Measurements from ENCODE around the gene ARHGEF38.
"Not testable (repeated sequence)": the region's sequence is repeated elsewhere in the genome, so short reads cannot be mapped to it uniquely, and the experiment has no call there.

The ARHGEF38 gene

DNA sequence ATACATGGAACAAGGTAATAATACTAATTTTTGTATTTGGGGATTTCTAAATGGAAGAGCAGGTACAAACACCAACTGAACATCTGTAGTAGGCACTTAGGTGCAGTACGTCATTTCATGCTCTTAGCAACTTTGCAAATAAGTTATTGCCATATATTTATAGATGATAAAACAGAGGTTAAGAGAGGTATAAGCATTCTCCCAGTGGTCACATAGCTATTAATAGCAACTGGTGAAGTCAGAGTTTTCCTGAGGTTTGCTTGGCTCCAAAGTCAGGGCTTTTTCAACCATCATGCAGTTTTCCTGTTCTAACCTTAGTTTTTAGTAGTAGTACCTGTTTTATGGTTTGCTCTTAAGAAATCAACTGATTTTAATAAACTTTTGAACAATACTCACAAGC, 10.9 kb downstream of the ARHGEF38 start:
- no peak for DNase-seq

- no peak for DNase-seq
Measured at GRCh38 chr4:105568584-105568983, 16.2 kb downstream of the ARHGEF38 start.

- DNase-seq: no peak
Measured at GRCh38 chr4:105569057-105569865, 16.8 kb downstream of the ARHGEF38 start.

DNA sequence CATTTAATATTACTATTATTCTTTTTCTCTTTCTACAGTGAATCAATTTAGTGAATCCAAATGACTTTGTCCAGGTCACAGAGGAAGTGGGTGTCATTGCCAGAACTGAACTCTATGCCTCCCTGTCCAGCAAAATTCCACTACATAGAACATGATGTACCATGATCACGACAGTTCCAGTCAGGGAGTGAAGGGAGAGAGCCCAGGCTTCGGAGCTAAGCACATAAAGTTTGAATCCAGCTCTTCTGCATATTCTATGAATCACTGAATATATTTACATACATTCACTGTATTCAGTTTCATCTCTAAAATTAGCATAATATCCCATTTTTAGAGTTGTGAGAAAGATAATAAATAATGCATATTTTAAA, 17.4 kb downstream of the ARHGEF38 start:
- no peak for DNase-seq

DNA sequence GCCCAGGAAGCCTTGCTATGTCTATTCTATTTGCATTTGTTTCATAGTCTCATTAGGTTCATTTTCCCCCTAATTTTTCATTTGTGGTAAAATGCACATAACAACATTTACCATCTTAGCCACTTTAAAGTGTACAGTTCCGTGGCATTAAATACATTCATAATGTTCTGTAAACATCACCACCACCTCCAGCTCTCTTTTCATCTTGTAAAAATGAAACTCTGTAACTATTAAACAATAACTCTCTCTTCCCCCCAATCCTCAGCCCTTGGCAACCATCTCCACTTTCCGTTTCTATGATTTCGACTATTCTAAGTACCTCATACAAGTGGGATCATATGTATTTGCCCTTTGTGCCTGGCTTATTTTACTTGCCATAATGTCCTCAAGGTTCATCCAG, 19.9 kb downstream of the ARHGEF38 start:
- DNase-seq: no peak

DNA sequence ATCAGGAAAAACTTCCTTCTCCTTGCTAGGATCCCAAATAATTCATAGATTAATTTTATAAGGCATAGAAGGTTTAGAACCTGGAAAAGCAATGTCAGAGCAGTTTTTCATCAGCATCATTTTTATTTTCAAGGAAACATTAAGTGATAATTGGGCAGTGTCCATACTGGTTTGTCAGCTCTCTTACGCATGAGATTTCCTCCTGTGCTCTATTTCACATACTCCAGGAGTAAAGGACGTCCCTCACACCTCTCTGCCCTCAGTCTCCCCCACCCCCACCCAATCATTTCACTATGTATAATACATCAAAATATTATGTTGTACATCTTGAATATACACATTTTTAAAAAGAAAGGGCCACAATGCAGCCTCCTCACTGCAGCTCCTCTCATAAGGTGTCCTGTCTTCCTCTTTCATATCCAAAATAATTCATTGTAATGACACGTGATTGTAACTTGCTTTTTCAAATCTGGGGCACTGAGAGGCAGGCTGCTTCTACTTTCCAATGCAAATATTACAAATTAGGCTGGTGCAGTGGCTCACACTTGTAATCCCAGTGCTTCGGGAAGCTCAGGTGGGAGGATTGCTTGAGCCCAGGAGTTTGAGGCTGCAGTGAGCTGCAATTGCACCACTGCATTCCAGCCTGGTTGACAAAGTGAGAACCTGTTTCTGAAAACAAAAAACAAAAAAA, 34.4 kb downstream of the ARHGEF38 start:
- DNase-seq: no peak

DNA sequence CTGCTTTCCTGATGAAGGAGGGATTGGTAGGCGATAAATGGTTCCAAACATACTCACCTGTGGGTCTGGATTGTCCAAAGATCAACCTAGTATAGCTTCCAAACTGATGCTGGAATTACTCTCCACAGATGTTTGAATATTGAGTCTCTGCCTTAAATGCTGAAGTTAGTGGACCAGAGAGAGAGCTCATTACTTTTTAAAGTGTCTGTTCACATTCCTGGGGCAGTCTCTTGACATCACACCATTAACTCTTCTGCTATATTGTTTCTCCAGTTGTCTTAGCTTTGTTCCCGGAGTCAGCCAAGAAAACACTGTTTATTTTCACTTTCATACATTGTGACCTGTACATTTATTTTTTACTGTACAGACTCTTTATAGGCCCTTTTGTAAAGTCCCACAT, 35.4 kb downstream of the ARHGEF38 start:
- DNase-seq: no peak

DNA sequence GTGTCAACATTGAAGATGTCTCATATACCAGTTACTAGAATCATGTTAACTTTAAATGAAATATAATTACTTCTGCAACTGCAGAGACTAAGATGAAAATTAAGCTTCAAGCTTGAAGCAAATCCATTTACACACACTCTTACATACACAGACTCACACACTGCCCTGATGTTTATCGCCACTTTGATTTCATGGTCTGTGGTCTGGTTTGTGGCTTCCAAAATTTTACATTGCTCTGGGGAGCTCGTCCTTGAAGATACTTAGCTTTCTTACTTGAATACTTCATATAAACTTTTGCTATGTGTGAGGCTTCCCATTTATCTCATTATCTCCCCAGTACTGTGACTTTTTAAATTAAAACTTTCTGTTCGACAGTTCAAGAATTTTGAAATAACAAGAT, 35.8 kb downstream of the ARHGEF38 start:
- no peak for DNase-seq

DNA sequence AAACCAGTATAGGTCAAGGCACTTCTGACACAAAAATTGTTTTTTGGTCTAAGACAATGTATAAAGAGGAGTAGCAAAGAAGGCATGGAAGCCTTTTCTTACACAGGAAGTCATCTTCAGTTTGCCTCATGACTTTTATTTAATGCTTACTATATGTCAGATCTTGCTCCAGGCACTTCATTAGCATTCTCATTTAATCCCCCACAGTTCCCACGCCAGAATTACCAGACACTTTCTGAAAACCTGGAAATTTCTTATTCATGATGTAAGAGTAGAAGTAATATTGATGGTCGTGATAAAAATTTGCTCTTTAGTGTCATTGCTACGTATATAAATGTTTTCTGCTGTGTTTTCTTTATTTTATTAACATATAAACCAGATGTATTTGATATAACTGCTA, 39.2 kb downstream of the ARHGEF38 start:
- no peak for DNase-seq

- DNase-seq: no peak
Measured at GRCh38 chr4:105594099-105595010, 41.9 kb downstream of the ARHGEF38 start.

- DNase-seq: no peak
Measured at GRCh38 chr4:105596684-105597083, 44.3 kb downstream of the ARHGEF38 start.

- DNase-seq: no peak
Measured at GRCh38 chr4:105598052-105598451, 45.6 kb downstream of the ARHGEF38 start.

DNA sequence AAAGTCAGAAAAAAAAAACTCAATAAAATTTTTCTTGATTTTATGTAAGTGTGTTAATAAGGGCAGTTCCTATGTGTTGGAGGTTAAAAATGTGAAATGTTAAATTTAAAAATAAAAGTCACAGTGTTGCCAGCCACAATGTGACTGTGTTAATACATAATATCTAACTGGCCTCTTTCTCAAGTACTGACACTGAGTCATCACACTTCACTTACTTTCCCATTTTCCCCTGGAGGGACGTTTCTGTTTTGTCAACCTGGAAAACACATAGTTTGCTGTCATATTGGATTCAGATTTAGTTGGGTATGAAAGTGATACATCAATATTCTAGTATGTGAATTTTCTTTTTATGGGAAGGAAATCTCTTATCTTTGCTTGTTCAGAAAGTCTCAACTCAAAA, 46.4 kb downstream of the ARHGEF38 start:
- no peak for DNase-seq

DNA sequence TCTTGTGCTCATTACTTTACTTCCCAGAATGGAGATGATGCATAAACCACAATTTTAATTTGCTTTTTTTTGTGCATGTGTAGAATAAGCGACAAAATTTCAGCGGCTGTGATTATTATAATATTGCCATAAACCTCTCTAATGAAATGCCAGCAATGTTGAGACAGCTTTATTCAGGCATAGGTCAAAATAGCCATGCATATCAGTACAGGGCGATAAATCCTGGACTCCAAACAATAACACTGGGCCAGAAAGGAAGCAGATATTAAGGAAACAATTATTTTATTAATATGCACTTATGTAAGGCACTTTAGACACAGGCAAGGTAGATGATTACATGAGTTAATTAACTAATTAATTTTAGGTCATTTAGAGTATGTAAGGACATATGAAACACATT, 47.1 kb downstream of the ARHGEF38 start:
- no peak for DNase-seq

DNA sequence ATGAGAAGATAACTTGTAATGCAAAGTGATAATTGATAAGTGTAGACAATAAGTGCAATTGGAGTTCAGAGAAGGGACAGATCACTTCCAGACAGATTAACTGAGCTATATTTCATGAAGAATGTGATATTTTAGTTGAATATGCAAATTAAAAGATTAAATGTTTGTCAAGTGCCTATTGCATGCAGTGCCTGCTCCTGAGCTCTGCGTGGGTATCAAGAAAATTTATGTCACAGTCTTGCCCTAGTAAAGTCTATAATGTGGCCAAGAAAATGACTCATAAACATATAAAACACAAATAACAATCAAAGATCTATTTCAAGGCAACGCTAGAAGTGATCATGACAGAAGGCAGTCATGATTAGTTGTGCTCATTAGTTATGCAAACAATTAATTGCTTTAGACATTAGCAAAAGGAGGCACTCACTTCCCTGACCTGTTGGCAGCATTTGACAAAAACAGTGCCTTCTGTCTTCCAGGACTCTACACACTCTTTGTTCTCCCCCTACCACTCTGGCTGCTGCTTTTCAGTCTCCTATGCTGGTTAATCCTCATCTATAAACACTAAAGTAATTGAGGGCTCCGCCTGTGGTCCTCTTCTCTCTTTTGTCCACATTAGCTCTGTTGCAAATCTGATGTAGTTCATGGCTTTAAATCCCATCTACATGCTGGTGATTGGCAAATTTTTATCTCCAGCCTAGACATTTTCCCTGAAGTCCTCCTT, 47.7 kb downstream of the ARHGEF38 start:
- no peak for DNase-seq

- DNase-seq: no peak
Measured at GRCh38 chr4:105600951-105601350, 48.5 kb downstream of the ARHGEF38 start.

DNA sequence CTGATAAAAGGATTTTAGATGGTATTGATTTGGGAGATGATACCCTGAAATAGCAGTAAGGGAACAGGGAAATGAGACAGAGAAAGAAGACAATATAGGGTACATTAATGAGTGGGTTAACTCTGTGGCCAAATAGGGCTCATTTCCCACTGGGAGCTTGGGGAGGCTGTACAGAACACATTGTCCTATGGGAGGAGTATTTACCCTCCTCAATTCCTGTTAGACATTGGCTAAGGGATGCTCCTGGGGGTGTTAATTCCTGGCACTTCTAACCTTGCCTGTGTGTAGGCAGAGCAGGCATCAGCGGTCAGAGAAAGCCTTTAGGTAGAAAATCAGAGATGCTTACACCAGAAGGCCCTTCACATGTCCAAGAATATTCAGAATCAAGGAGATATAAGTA, 49.0 kb downstream of the ARHGEF38 start:
- no peak for DNase-seq

- DNase-seq: no peak
Measured at GRCh38 chr4:105603158-105603557, 50.7 kb downstream of the ARHGEF38 start.

GRCh38 chr4:105605493-105605892, 53.1 kb downstream of the ARHGEF38 start:
- DNase-seq: no peak

- DNase-seq: no peak
Measured at GRCh38 chr4:105607876-105608275, 55.5 kb downstream of the ARHGEF38 start.

GRCh38 chr4:105609819-105610218, 57.4 kb downstream of the ARHGEF38 start:
- DNase-seq: not testable (repeated sequence)

DNA sequence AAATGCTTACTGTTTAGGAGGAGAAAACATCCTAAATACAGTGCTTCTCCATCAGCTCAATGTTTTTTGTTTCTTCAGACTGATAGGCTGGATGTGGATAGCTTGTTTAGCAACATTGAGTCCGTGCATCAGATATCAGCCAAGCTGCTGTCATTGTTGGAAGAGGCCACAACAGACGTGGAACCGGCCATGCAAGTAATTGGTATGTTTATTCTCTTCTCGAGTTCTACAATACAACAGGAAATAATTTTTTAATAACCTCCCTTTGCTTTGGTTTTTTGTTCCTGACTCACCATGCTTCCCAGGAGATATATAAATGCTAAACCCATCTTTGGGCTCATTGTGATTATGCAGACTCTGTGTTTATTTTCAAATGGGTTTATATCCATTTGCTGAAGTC, 60.9 kb downstream of the ARHGEF38 start:
- DNase-seq: no peak
